NCI-H82 treated with DMSO at 0.1 percent for 48 hours (cell line): Measurements from ENCODE around the gene BRCA1.
A peak's percentile ranks its signal among the peaks of the same experiment; 100 is the strongest.
"Not testable (repeated sequence)": the region's sequence is repeated elsewhere in the genome, so short reads cannot be mapped to it uniquely, and the experiment has no call there.

Experiments used
- DNase-seq: peaks from one replicate; lab custom pipeline; 2025; ENCODE audit not compliant: unreplicated experiment; lab: John Stamatoyannopoulos, UW

BRCA1 gene

GRCh38 chr17:43125133-43125966, at the start of gene BRCA1:
Gene BRCA1 (minus strand): TSS chr17:43125364. CDS start chr17:43124096, 1,268 bp downstream.
- DNase-seq: peak; percentile 99

- DNase-seq: peak; percentile 6
Measured at GRCh38 chr17:43171586-43172487, 46.7 kb upstream of the BRCA1 start.

GRCh38 chr17:43170766-43171585, 45.8 kb upstream of the BRCA1 start, which contains the start of gene NBR1:
Gene NBR1 (plus strand): TSS chr17:43171214. CDS start chr17:43175800, 4,586 bp downstream.
- DNase-seq: peak; percentile 98

- peak; percentile 90 for DNase-seq
Measured at GRCh38 chr17:43170140-43170765, 45.1 kb upstream of the BRCA1 start.

- DNase-seq: peak; percentile 4
Measured at GRCh38 chr17:43169561-43170139, 44.5 kb upstream of the BRCA1 start.

GRCh38 chr17:43165971-43166370, 40.8 kb upstream of the BRCA1 start:
- not testable (repeated sequence) for DNase-seq

GRCh38 chr17:43159957-43160356, 34.8 kb upstream of the BRCA1 start:
- not testable (repeated sequence) for DNase-seq

- not testable (repeated sequence) for DNase-seq
Measured at GRCh38 chr17:43159232-43159631, 34.1 kb upstream of the BRCA1 start.

GRCh38 chr17:43155666-43156065, 30.5 kb upstream of the BRCA1 start:
- no peak for DNase-seq

GRCh38 chr17:43153197-43153835, 28.2 kb upstream of the BRCA1 start:
- DNase-seq: not testable (repeated sequence)

GRCh38 chr17:43151880-43152456, 26.8 kb upstream of the BRCA1 start:
- no peak for DNase-seq

- no peak for DNase-seq
Measured at GRCh38 chr17:43146649-43147048, 21.5 kb upstream of the BRCA1 start.

- no peak for DNase-seq
Measured at GRCh38 chr17:43143201-43143600, 18.0 kb upstream of the BRCA1 start.

GRCh38 chr17:43142153-43142552, 17.0 kb upstream of the BRCA1 start:
- DNase-seq: no peak

- no peak for DNase-seq
Measured at GRCh38 chr17:43140396-43141332, 15.5 kb upstream of the BRCA1 start.

GRCh38 chr17:43138531-43138930, 13.4 kb upstream of the BRCA1 start:
- not testable (repeated sequence) for DNase-seq

GRCh38 chr17:43136574-43136973, 11.4 kb upstream of the BRCA1 start:
- not testable (repeated sequence) for DNase-seq

- no peak for DNase-seq
Measured at GRCh38 chr17:43135454-43135819, 10.3 kb upstream of the BRCA1 start.
